ENCODE results near the gene FAM78B. TPM values are rescaled to one million over a fixed set of nuclear protein-coding genes. Genes with fewer than 3 reads are reported as not detected.

The FAM78B gene
- total RNA-seq, 2 donors from 2014 or later, result 2.3 to 4.2 TPM

- DNase-seq, result peak; percentile 37
- H3K4me1 ChIP-seq (ENCODE audit: control insufficient read depth, insufficient read depth, low read length), result no peaks in the 10 kb centered on the region
- no peaks in the 10 kb centered on the region for H3K36me3 ChIP-seq (ENCODE audit: control insufficient read depth, insufficient read depth, low read length)
- no peak overlapping the region for H3K4me3 Mint-ChIP-seq
- peaks cover 5% of the 10 kb centered on the region for H3K9me3 ChIP-seq (ENCODE audit: control insufficient read depth, low read length)
- no peak overlapping the region for H3K4me3 ChIP-seq (ENCODE audit: low read length)
- no peaks in the 10 kb centered on the region for H3K27me3 Mint-ChIP-seq (ENCODE audit: insufficient read depth)
- H3K27ac Mint-ChIP-seq, result no peak overlapping the region
- no peaks in the 10 kb centered on the region for H3K36me3 Mint-ChIP-seq (ENCODE audit: low read depth)
- H3K27ac ChIP-seq (ENCODE audit: low read depth, low read length), result no peak overlapping the region
- H3K4me1 Mint-ChIP-seq, result peaks cover 5% of the 10 kb centered on the region
- no peaks in the 10 kb centered on the region for H3K9me3 Mint-ChIP-seq
- H3K27me3 ChIP-seq (ENCODE audit: control insufficient read depth, insufficient read depth, low read length, poor library complexity, severe bottlenecking), result no peaks in the 10 kb centered on the region
- WGBS, 2 experiments (ENCODE audit: insufficient coverage in 1 of 2, insufficient read length in 1 of 2), result 79 to 80% methylated on average over 6 of the region's 6 CpGs
- no peak for TF ChIP-seq CTCF (conservative IDR thresholded peaks at IDR 0.05)
- H3K9ac ChIP-seq (ENCODE audit: extremely low read depth, low read length, poor library complexity, severe bottlenecking), result no peak overlapping the region
Observed at GRCh38 chr1:166089804-166090203, 77.0 kb downstream of the FAM78B start.

- no peak overlapping the region for H3K27ac Mint-ChIP-seq
- H3K4me3 Mint-ChIP-seq, result no peak overlapping the region
- peaks cover 5% of the 10 kb centered on the region for H3K9me3 ChIP-seq (ENCODE audit: control insufficient read depth, low read length)
- 82 to 91% methylated on average over 2 to 4 of the region's 4 CpGs for WGBS, 2 experiments (ENCODE audit: insufficient coverage in 1 of 2, insufficient read length in 1 of 2)
- H3K36me3 ChIP-seq (ENCODE audit: control insufficient read depth, insufficient read depth, low read length), result no peaks in the 10 kb centered on the region
- no peak for DNase-seq
- no peaks in the 10 kb centered on the region for H3K9me3 Mint-ChIP-seq
- no peaks in the 10 kb centered on the region for H3K27me3 ChIP-seq (ENCODE audit: control insufficient read depth, insufficient read depth, low read length, poor library complexity, severe bottlenecking)
- no peak overlapping the region for H3K4me3 ChIP-seq (ENCODE audit: low read length)
- H3K4me1 ChIP-seq (ENCODE audit: control insufficient read depth, insufficient read depth, low read length), result no peaks in the 10 kb centered on the region
- no peak overlapping the region for H3K27ac ChIP-seq (ENCODE audit: low read depth, low read length)
- H3K4me1 Mint-ChIP-seq, result peaks cover 5% of the 10 kb centered on the region
- no peaks in the 10 kb centered on the region for H3K36me3 Mint-ChIP-seq (ENCODE audit: low read depth)
- no peaks in the 10 kb centered on the region for H3K27me3 Mint-ChIP-seq (ENCODE audit: insufficient read depth)
- no peak overlapping the region for H3K9ac ChIP-seq (ENCODE audit: extremely low read depth, low read length, poor library complexity, severe bottlenecking)
- TF ChIP-seq CTCF (conservative IDR thresholded peaks at IDR 0.05), result no peak
Observed at GRCh38 chr1:166088572-166088955, 78.2 kb downstream of the FAM78B start.

- Histone ChIP-seq H3K27ac (ENCODE audit: low read depth, low read length) (no peak overlapping the region), H3K9ac (ENCODE audit: extremely low read depth, low read length, poor library complexity, severe bottlenecking) (no peak overlapping the region), H3K36me3 (ENCODE audit: control insufficient read depth, insufficient read depth, low read length) (no peaks in the 10 kb centered on the region), H3K4me3 (ENCODE audit: low read length) (no peak overlapping the region), H3K4me1 (ENCODE audit: control insufficient read depth, insufficient read depth, low read length) (no peaks in the 10 kb centered on the region), H3K9me3 (ENCODE audit: control insufficient read depth, low read length) (peaks cover 5% of the 10 kb centered on the region), H3K27me3 (ENCODE audit: control insufficient read depth, insufficient read depth, low read length, poor library complexity, severe bottlenecking) (no peaks in the 10 kb centered on the region)
- no peaks in the 10 kb centered on the region for H3K27me3 Mint-ChIP-seq (ENCODE audit: insufficient read depth)
- no peak for TF ChIP-seq CTCF (conservative IDR thresholded peaks at IDR 0.05)
- peak; percentile 23 for DNase-seq
- H3K4me3 Mint-ChIP-seq, result no peak overlapping the region
- no peaks in the 10 kb centered on the region for H3K36me3 Mint-ChIP-seq (ENCODE audit: low read depth)
- peaks cover 5% of the 10 kb centered on the region for H3K4me1 Mint-ChIP-seq
- no peak overlapping the region for H3K27ac Mint-ChIP-seq
- no peaks in the 10 kb centered on the region for H3K9me3 Mint-ChIP-seq
- 91 to 94% methylated on average over 8 of the region's 8 CpGs for WGBS, 2 experiments (ENCODE audit: insufficient coverage in 1 of 2, insufficient read length in 1 of 2)
Observed at GRCh38 chr1:166087734-166088571, 78.8 kb downstream of the FAM78B start.
